Uterus (tissue), 4 donors: ENCODE data around the gene METTL26. TPM values are rescaled to one million over a fixed set of nuclear protein-coding genes. Genes with fewer than 3 reads are reported as not detected.
A peak's percentile ranks its signal among the peaks of the same experiment; 100 is the strongest.

ENCODE experiments used
- DNase-seq, 2 donors: peaks; one replicate each; pipeline ENCODE4 v3.0.0-alpha.2; 2019 to 2020
- H3K27ac ChIP-seq, 2 donors: fragments of 200-600 bp; sonication (generic); 1 replicate in 1 of 2; 2 replicates in 1 of 2; pipeline ENCODE4 v1.5.1; 2016 to 2018
- H3K27me3 ChIP-seq, 2 donors: fragments of 200-600 bp; sonication (generic); one replicate each; pipeline ENCODE4 v1.5.1; 2018 to 2019; ENCODE audit warnings: control low read depth in 1 of 2
- H3K36me3 ChIP-seq, 2 donors: fragments of 200-600 bp; sonication (generic); one replicate each; pipeline ENCODE4 v1.5.1; 2019; ENCODE audit warnings: control low read depth in 1 of 2
- H3K4me1 ChIP-seq, 2 donors: fragments of 200-600 bp; sonication (generic); one replicate each; pipeline ENCODE4 v1.5.1; 2018 to 2019; ENCODE audit warnings: control low read depth in 1 of 2
- H3K4me3 ChIP-seq, 2 donors: fragments of 200-600 bp; sonication (generic); 1 replicate in 1 of 2; 2 replicates in 1 of 2; pipeline ENCODE4 v1.5.1; 2018 to 2019; ENCODE audit warnings: mild to moderate bottlenecking in 1 of 2
- H3K9me3 ChIP-seq, 2 donors: fragments of 200-600 bp; sonication (generic); one replicate each; pipeline ENCODE4 v1.5.1; 2019; ENCODE audit warnings: control low read depth in 1 of 2
- POLR2A ChIP-seq, 2 donors: fragments of 450-650 bp; IDR thresholded peaks; one replicate each; pipeline ENCODE4 v1.6.1; 2016; ENCODE audit warnings: antibody characterized with exemption in 2 of 2, mild to moderate bottlenecking in 1 of 2, moderate library complexity in 1 of 2
- intact Hi-C: fragments of 100-400 bp; cut with DNase I; formaldehyde crosslinking; loops from one replicate; pipeline ENCODE4 v1.15.1; 2023; ENCODE audit warnings: low total_unique reads
- total RNA-seq, 4 donors: library from RNA; depleted of rRNA in 3 of 4; stranded (reverse); fragments of >200 nt in 3 of 4; gene quantifications; one replicate each; pipeline versions ENCODE4 v1.1.0 to v1.2.4, GENCODE V29; 2014 to 2023
- TF ChIP-seq, protein P1 (sequence below), 4 experiments: fragments of 200-600 bp in 2 of 4; fragments of 450-650 bp in 2 of 4; sonication (generic) in 2 of 4; IDR thresholded peaks; one replicate each; pipeline ENCODE4 v1.5.1; 2016 to 2019; ENCODE audit warnings: antibody characterized with exemption in 4 of 4, mild to moderate bottlenecking in 2 of 4, moderate library complexity in 1 of 4
- donor health status: DM: yes; HTN: yes; CAD: no.

Gene METTL26
- total RNA-seq, 4 donors from 2014 or later: 29.5 to 171 (median 97.1) TPM

DNA sequence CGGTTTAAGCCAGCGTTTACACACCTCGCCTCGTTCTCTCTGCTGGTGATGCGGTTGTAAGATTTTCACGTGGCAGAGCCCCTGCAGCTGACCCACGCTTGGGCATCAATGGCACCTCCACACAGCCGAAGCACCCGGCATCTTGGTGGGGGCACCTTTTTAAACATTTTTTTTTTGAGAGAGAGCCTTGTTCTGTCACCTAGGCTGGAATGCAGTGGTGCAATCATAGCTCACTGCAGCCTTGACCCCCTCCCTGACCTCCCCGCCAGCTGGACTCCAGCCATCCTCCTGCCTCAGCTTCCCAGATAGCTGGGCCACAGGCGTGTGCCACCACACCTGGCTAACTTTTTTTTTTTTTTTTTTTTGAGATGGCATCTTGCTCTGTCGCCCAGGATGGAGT, 17.9 kb upstream of the METTL26 start:
- H3K9me3 ChIP-seq: no peaks in the 10 kb centered on the region
- no peak overlapping the region for H3K27ac ChIP-seq
- H3K4me1 ChIP-seq: peaks cover 0 to 14% of the 10 kb centered on the region in 2 donors
- no peak overlapping the region for H3K4me3 ChIP-seq
- no peaks in the 10 kb centered on the region for H3K36me3 ChIP-seq
- intact Hi-C loops: no loop called here
- H3K27me3 ChIP-seq: no peaks in the 10 kb centered on the region
- no peak for TF ChIP-seq POLR2A (IDR thresholded peaks at IDR 0.05)
- TF ChIP-seq, protein P1, sequence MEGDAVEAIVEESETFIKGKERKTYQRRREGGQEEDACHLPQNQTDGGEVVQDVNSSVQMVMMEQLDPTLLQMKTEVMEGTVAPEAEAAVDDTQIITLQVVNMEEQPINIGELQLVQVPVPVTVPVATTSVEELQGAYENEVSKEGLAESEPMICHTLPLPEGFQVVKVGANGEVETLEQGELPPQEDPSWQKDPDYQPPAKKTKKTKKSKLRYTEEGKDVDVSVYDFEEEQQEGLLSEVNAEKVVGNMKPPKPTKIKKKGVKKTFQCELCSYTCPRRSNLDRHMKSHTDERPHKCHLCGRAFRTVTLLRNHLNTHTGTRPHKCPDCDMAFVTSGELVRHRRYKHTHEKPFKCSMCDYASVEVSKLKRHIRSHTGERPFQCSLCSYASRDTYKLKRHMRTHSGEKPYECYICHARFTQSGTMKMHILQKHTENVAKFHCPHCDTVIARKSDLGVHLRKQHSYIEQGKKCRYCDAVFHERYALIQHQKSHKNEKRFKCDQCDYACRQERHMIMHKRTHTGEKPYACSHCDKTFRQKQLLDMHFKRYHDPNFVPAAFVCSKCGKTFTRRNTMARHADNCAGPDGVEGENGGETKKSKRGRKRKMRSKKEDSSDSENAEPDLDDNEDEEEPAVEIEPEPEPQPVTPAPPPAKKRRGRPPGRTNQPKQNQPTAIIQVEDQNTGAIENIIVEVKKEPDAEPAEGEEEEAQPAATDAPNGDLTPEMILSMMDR (IDR thresholded peaks at IDR 0.05): no peak
- DNase-seq: no peak

DNA sequence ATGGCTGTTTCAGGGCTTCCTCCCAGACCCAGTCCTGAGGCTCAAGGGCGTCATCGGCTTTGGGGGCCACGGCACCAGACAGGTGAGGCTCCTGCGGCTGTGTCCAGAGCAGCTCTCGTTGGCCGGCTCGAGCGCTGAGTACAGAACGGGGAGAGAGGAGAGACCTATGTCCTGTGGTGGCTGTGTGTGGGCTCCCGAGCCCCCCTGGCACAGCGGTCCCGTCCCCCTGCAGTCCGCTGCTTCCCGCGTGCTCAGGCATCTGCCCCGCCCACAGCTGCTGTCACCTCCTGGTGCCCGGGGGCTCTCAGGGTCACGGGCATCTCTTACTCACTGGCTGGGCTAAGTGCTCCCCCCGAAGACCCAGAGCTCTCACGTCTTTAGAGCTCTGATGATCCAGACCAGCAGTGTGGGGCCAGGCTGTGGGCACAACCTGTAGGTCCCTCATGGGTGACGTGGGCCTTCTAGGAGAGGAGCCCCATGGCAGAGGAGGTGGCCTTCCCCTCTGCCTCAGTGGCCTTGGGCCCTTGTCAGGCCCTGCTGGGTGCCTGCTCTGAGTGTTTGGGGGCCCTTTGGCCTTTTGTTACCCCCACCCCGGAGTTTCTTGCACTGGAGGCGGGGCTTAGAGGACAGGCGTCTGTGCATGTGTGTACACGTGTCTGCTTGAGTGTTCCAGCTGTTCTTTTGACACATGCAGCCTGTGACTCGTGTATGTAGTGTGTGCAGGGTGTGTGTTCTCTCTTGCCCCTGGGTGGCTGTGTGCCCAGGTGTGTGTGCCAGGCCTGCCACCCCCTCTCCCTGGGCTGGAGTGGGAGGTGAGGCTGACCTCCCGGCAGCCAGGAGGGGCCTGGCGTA, 16.6 kb upstream of the METTL26 start:
- DNase-seq: no peak
- H3K4me1 ChIP-seq: peaks cover 0 to 21% of the 10 kb centered on the region in 2 donors
- TF ChIP-seq, protein P1 (IDR thresholded peaks at IDR 0.05): no peak
- no peak for TF ChIP-seq POLR2A (IDR thresholded peaks at IDR 0.05)
- no peak overlapping the region for H3K4me3 ChIP-seq
- intact Hi-C loops: no loop called here
- H3K27ac ChIP-seq: no peak overlapping the region
- H3K9me3 ChIP-seq: no peaks in the 10 kb centered on the region
- H3K36me3 ChIP-seq: no peaks in the 10 kb centered on the region
- no peaks in the 10 kb centered on the region for H3K27me3 ChIP-seq

DNA sequence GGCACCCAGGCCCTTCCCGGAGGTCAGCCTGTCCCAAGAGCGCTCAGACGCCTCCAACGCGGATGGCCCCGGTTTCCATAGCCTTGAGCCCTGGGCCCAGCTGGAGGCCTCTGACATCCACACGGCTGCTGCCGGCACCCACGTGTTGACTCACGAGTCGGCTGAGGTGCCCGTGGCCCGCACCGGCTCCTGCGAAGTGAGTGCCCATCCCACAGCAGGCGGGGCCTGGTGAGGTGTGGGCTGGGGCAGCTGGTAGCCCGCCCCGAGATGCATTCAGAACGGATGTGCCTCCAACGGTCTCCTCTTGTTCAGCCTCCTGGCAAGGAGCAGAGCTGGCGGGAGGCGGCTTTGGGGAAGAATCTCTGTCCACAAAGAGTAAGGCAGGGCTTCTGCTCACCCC, 15.7 kb upstream of the METTL26 start:
- no peaks in the 10 kb centered on the region for H3K27me3 ChIP-seq
- H3K36me3 ChIP-seq: no peaks in the 10 kb centered on the region
- H3K4me1 ChIP-seq: peaks cover 0 to 26% of the 10 kb centered on the region in 2 donors
- no peak overlapping the region for H3K27ac ChIP-seq
- H3K4me3 ChIP-seq: no peak overlapping the region
- no peak for TF ChIP-seq POLR2A (IDR thresholded peaks at IDR 0.05)
- TF ChIP-seq, protein P1 (IDR thresholded peaks at IDR 0.05): no peak
- H3K9me3 ChIP-seq: no peaks in the 10 kb centered on the region
- intact Hi-C loops: no loop called here
- no peak for DNase-seq

DNA sequence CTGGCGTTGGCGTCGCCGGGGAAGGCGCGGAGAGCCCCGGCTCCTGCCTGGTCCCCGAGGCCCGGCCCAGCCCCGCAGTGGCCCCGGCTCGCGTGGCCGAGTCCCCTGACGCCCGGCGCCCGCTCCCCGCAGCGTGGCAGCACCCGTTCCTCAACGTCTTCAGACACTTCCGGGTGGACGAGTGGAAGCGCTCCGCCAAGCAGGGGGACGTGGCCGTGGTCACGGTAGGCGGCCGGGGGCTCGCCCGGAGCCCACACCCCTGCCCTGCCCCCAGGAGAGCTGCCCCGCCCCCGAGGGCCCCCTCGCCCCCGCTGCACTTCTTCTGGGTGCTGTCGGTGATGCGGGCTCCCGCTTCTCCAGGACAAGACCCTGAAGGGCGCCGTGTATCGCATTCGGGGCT, 13.5 kb upstream of the METTL26 start:
- TF ChIP-seq, protein P1 (IDR thresholded peaks at IDR 0.05): no peak
- no peak for TF ChIP-seq POLR2A (IDR thresholded peaks at IDR 0.05)
- Histone ChIP-seq H3K9me3 (no peaks in the 10 kb centered on the region), H3K4me3 (peak overlapping the region; percentile 40 to 75), H3K4me1 (peaks cover 0 to 26% of the 10 kb centered on the region in 2 donors), H3K36me3 (no peaks in the 10 kb centered on the region), H3K27ac (peak overlapping the region; percentile 29 to 91), H3K27me3 (no peaks in the 10 kb centered on the region)
- no peak for DNase-seq
- intact Hi-C loops: no loop called here

DNA sequence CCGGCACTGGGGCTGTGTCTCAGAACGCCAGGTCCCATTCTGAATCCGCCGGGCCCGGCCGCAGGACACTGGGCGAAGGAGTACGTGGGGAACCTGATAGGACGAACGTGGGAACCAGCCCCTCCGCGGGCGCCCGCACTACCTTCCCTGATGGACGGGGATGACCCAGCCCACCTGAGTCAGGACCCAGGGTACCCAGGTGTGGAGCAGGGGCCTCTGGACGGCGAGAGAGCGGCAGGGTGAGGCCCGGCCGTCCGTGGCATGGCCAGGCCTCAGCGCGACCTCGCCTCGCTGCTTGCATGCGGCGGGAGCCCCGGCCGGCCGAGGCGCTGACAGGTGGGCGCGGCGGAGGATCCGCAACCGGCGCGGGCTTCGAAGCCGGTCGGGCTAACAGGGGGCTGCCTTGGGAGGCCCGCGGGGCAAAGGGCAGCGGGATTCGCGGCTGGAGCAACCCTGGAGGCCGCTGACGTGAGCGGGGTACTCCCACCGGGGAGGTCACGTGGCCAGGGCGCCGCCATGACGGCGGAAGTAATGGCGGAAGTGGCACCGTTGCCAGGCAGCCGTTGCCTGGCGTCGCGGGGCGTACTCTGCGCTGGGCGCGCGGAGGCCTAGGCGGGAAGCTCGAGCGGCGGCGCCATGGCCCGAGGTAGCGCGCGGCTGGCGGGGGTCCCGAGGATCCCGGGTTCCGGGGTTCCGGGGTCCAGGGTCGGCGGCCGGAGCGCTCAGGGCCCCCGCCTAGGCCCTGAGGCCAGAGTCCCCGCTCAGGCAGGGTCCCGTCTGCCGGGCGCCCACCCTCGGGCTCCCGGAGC, 12.9 kb upstream of the METTL26 start, which contains the start of gene WDR90:
Gene WDR90, plus strand, starts transcription at position 585 of the 809 bp plus-strand sequence. Its CDS starts 52 bp downstream, at position 637.
- peak; percentile 88 to 93 for DNase-seq
- H3K27me3 ChIP-seq: no peaks in the 10 kb centered on the region
- TF ChIP-seq POLR2A (IDR thresholded peaks at IDR 0.05): peak; percentile 48 to 76
- TF ChIP-seq, protein P1 (IDR thresholded peaks at IDR 0.05): peak in 1 of 4 experiments; percentile 47
- H3K36me3 ChIP-seq: no peaks in the 10 kb centered on the region
- intact Hi-C loops: no loop called here
- peak within 1 kb of the TSS; percentile 71 to 91 for H3K27ac ChIP-seq
- H3K9me3 ChIP-seq: no peaks in the 10 kb centered on the region
- peaks cover 0 to 26% of the 10 kb centered on the region in 2 donors for H3K4me1 ChIP-seq
- H3K4me3 ChIP-seq: peak within 1 kb of the TSS; percentile 40 to 75
